ENCODE results near the gene IFI30. TPM values are rescaled to one million over a fixed set of nuclear protein-coding genes. Genes with fewer than 3 reads are reported as not detected.

The IFI30 gene
- polyA plus RNA-seq, 1 of the 3 experiments (the other 2 are of a cell fraction), result 11.6 TPM

DNA sequence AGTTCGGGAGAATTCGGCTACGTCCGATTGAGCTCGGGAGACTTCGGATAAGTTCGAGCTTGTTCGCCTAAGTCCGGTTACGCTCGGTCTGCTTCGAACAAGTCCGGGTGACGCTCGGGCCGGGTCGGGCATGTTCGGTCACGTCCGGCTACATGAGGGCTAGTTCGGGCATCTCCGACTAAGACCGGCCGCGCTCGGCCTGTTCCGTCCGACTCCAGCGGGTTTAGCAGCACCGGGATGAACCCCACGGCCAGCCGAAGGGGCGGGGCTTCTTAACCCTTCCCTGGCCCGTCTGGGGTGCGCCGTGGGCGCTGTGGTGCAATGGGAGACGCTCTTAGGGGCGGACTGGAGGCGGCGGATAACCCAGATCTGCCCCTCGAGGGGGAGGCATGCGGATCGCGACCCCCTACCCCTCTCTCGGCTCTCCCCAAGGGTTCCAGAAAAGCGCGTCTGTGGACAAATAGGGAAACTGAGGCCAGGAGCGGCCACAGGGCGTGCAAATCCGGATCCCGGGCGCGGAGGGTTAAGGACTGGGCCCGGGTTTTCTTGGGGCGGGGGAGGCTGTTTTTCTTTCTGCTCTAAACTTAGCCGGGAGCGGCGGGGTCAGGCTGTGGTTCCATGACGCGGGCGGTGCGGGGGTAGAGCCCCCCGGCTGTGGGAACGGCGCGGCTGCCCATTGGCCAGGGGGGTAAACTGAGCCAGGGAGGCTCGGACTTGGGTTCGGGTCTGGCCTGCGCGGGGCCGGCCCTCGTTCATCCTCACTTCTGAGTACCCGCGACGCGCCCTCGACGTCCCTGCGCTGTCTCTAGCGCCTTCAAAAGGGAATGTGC is 51.1 kb downstream of the IFI30 start:
- CTCF ChIA-PET, result interaction anchor here (0.6 to 9.4 kb wide), 8 partner anchors 8 to 55 kb away, joined by 3 to 81 read pairs (median 12); partner anchors contain the start of gene MPV17L2

GRCh38 chr19:18225355-18225701 is 51.7 kb downstream of the IFI30 start:
- 65% methylated on average over 12 of the region's 16 CpGs for WGBS (ENCODE audit: low lambda C conversion rate)
- H3K9ac ChIP-seq, result no peak overlapping the region
- no peaks in the 10 kb centered on the region for H3K9me3 ChIP-seq
- H3K27me3 ChIP-seq (ENCODE audit: insufficient read depth), result no peaks in the 10 kb centered on the region
- no peaks in the 10 kb centered on the region for H3F3A ChIP-seq (replicated peaks; ENCODE audit: insufficient read depth)
- H3K79me2 ChIP-seq (ENCODE audit: insufficient read depth), result no peaks in the 10 kb centered on the region
- H3K4me1 ChIP-seq (ENCODE audit: control insufficient read depth in 1 of 2, insufficient read depth in 2 of 2, low read depth in 1 of 2, low read length in 1 of 2), result peaks cover 0 to 19% of the 10 kb centered on the region in 2 experiments; a peak in 1 of 4 replicates
- ChIA-PET POLR2A (interaction anchor here (1.2 kb wide), 1 partner anchor 24 kb away, joined by 3 read pairs; no protein-coding TSS in a partner anchor), CTCF (interaction anchor here (0.6 to 9.4 kb wide), 9 partner anchors 11 to 113 kb away, joined by 3 to 81 read pairs (median 3); partner anchors contain the start of gene MPV17L2)
- no peak overlapping the region for H3K4me2 ChIP-seq
- H3K9me2 ChIP-seq, result no peaks in the 10 kb centered on the region
- DNase-seq, result no peak
- no peaks in the 10 kb centered on the region for H4K20me1 ChIP-seq (ENCODE audit: insufficient read depth)
- no peak overlapping the region for H3K4me3 ChIP-seq (ENCODE audit: low read depth in 2 of 2, low read length in 1 of 2)
- no peaks in the 10 kb centered on the region for H3K36me3 ChIP-seq (replicated peaks in 1 of 2; ENCODE audit: control insufficient read depth in 1 of 2, insufficient read depth in 2 of 2, low read length in 1 of 2)
- H2AFZ ChIP-seq (ENCODE audit: low read depth), result no peak overlapping the region
- H3K27ac ChIP-seq (ENCODE audit: low read depth in 2 of 2, low read length in 1 of 2), result no peak overlapping the region
- TF ChIP-seq RXRA (IDR thresholded peaks at IDR 0.05; ENCODE audit: borderline replicate concordance, low read depth) (no peak), SMC3 (IDR thresholded peaks at IDR 0.05; ENCODE audit: low read depth, low read length) (no peak), EP300 (IDR thresholded peaks at IDR 0.05; ENCODE audit: borderline replicate concordance in 1 of 2, low read depth in 1 of 2, low read length in 1 of 2) (no peak), SIN3A (IDR thresholded peaks at IDR 0.05; ENCODE audit: borderline replicate concordance, low read depth, low read length) (no peak), TAF1 (IDR thresholded peaks at IDR 0.05; ENCODE audit: borderline replicate concordance, low read depth, low read length) (no peak), CTCF (IDR thresholded peaks at IDR 0.05) (no peak), NRF1 (IDR thresholded peaks at IDR 0.05; ENCODE audit: low read depth, low read length) (no peak), EZH2phosphoT487 (IDR thresholded peaks at IDR 0.05; ENCODE audit: borderline replicate concordance, low read depth) (no peak), GABPA (IDR thresholded peaks at IDR 0.05; ENCODE audit: low read depth) (no peak), GATA2 (CRISPR knock-in tag; IDR thresholded peaks at IDR 0.05) (no peak), ELF1 (IDR thresholded peaks at IDR 0.05) (no peak), RCOR1 (IDR thresholded peaks at IDR 0.05; ENCODE audit: low read length) (no peak), TCF12 (IDR thresholded peaks at IDR 0.05) (no peak), ZBTB33 (IDR thresholded peaks at IDR 0.05; ENCODE audit: borderline replicate concordance, low read depth) (no peak), CHD2 (IDR thresholded peaks at IDR 0.05; ENCODE audit: low read length, partially characterized antibody) (no peak)
- TF ChIP-seq, protein P1, sequence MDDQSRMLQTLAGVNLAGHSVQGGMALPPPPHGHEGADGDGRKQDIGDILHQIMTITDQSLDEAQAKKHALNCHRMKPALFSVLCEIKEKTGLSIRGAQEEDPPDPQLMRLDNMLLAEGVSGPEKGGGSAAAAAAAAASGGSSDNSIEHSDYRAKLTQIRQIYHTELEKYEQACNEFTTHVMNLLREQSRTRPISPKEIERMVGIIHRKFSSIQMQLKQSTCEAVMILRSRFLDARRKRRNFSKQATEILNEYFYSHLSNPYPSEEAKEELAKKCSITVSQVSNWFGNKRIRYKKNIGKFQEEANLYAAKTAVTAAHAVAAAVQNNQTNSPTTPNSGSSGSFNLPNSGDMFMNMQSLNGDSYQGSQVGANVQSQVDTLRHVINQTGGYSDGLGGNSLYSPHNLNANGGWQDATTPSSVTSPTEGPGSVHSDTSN (IDR thresholded peaks at IDR 0.05), result no peak
- TF ChIP-seq, protein P2, sequence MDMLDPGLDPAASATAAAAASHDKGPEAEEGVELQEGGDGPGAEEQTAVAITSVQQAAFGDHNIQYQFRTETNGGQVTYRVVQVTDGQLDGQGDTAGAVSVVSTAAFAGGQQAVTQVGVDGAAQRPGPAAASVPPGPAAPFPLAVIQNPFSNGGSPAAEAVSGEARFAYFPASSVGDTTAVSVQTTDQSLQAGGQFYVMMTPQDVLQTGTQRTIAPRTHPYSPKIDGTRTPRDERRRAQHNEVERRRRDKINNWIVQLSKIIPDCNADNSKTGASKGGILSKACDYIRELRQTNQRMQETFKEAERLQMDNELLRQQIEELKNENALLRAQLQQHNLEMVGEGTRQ (IDR thresholded peaks at IDR 0.05; ENCODE audit: borderline replicate concordance, low read depth, low read length), result no peak
- TF ChIP-seq, protein P3, sequence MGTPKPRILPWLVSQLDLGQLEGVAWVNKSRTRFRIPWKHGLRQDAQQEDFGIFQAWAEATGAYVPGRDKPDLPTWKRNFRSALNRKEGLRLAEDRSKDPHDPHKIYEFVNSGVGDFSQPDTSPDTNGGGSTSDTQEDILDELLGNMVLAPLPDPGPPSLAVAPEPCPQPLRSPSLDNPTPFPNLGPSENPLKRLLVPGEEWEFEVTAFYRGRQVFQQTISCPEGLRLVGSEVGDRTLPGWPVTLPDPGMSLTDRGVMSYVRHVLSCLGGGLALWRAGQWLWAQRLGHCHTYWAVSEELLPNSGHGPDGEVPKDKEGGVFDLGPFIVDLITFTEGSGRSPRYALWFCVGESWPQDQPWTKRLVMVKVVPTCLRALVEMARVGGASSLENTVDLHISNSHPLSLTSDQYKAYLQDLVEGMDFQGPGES (IDR thresholded peaks at IDR 0.05; ENCODE audit: low read depth, low read length), result no peak

More for the DNA sequence above, 51.1 kb downstream of the IFI30 start:
- peak overlapping the region in 1 of 2 experiments; percentile 62; a peak in 1 of 4 replicates for H3K27ac ChIP-seq (ENCODE audit: low read depth in 2 of 2, low read length in 1 of 2)
- H3F3A ChIP-seq (replicated peaks; ENCODE audit: insufficient read depth), result no peaks in the 10 kb centered on the region
- H3K9ac ChIP-seq, result peak overlapping the region; percentile 36; the same call in 1 of the 2 replicates
- DNase-seq, result peak; percentile 99
- H2AFZ ChIP-seq (ENCODE audit: low read depth), result peak overlapping the region; percentile 96
- no peaks in the 10 kb centered on the region for H3K9me3 ChIP-seq
- POLR2A ChIA-PET, result interaction anchor here (1.2 to 1.5 kb wide), 2 partner anchors 9 to 51 kb away, joined by 3 to 7 read pairs; no protein-coding TSS in a partner anchor
- WGBS (ENCODE audit: low lambda C conversion rate), result 6% methylated on average over 38 of the region's 81 CpGs
- H3K36me3 ChIP-seq (replicated peaks in 1 of 2; ENCODE audit: control insufficient read depth in 1 of 2, insufficient read depth in 2 of 2, low read length in 1 of 2), result no peaks in the 10 kb centered on the region
- H3K27me3 ChIP-seq (ENCODE audit: insufficient read depth), result no peaks in the 10 kb centered on the region
- peaks cover 0 to 19% of the 10 kb centered on the region in 2 experiments; a peak in 1 of 4 replicates for H3K4me1 ChIP-seq (ENCODE audit: control insufficient read depth in 1 of 2, insufficient read depth in 2 of 2, low read depth in 1 of 2, low read length in 1 of 2)
- peak overlapping the region; percentile 55 to 59 for H3K4me3 ChIP-seq (ENCODE audit: low read depth in 2 of 2, low read length in 1 of 2)
- H3K9me2 ChIP-seq, result no peaks in the 10 kb centered on the region
- TF ChIP-seq CHD2 (IDR thresholded peaks at IDR 0.05; ENCODE audit: low read length, partially characterized antibody), result peak; percentile 25
- no peak for TF ChIP-seq JUND (IDR thresholded peaks at IDR 0.05)
- no peak for TF ChIP-seq FOXM1 (IDR thresholded peaks at IDR 0.05; ENCODE audit: low read depth)
- H4K20me1 ChIP-seq (ENCODE audit: insufficient read depth), result no peaks in the 10 kb centered on the region
- H3K4me2 ChIP-seq, result peak overlapping the region; percentile 82
- H3K79me2 ChIP-seq (ENCODE audit: insufficient read depth), result no peaks in the 10 kb centered on the region

Measured in SK-N-SH (cell line).